Measurements from ENCODE around the gene COL28A1.

DNA sequence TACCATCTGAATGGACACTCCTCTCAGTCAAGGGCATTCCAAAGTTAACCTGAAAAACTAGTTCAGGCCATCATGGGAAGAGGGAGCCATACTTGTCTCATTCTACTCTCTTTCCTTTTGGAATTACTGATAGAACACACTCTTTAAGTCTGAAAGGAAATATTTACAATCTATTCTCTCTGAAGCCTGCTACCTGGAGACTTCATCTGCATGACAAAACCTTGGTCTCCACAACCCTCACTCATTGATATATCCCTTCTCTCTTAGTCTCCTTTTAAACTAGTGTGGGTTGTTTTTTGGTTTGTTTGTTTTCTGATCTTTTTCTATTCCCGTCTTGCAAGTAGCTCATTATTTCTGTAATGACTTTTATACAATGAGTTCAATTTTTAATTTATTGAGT, 183.8 kb downstream of the COL28A1 start:
- TF ChIP-seq POLR2AphosphoS5 (IDR thresholded peaks at IDR 0.05; ENCODE audit: low read depth, low read length) (no peak), CTCF (CRISPR knock-in tag; IDR thresholded peaks at IDR 0.05) (no peak), MED1 (CRISPR knock-in tag; IDR thresholded peaks at IDR 0.05) (no peak), SMAD1 (CRISPR knock-in tag; IDR thresholded peaks at IDR 0.05; ENCODE audit: borderline replicate concordance, low read depth) (no peak)

Data from HepG2 (cell line).